Measurements from ENCODE around the gene NHEJ1.

Gene NHEJ1

GRCh38 chr2:219182331-219183150 lies 21.9 kb upstream of the NHEJ1 start:
- no peak for DNase-seq

DNA sequence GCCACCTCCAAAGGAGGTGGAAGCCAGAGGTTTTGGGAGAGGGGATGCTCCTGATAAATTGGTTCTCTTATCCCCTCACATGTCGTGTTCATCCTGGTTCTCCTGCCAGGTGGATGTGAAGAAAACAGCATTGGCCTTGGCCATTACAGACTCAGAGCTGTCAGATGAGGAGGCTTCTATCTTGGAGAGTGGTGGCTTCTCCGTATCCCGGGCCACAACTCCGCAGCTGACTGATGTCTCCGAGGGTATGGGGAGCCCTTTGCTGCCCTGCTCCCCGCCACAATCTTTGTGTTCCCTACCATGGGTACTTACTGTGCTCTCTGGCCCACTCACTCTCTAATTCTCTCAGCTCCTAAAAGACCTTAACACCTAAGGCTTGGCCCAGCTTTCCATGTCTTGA lies 20.9 kb upstream of the NHEJ1 start:
- no peak for DNase-seq

GRCh38 chr2:219180961-219181360 lies 20.3 kb upstream of the NHEJ1 start:
- no peak for DNase-seq

GRCh38 chr2:219179601-219180465 lies 19.2 kb upstream of the NHEJ1 start:
- no peak for DNase-seq

- DNase-seq: peak; percentile 41
Observed at GRCh38 chr2:219178377-219179175, 18.0 kb upstream of the NHEJ1 start.

DNA sequence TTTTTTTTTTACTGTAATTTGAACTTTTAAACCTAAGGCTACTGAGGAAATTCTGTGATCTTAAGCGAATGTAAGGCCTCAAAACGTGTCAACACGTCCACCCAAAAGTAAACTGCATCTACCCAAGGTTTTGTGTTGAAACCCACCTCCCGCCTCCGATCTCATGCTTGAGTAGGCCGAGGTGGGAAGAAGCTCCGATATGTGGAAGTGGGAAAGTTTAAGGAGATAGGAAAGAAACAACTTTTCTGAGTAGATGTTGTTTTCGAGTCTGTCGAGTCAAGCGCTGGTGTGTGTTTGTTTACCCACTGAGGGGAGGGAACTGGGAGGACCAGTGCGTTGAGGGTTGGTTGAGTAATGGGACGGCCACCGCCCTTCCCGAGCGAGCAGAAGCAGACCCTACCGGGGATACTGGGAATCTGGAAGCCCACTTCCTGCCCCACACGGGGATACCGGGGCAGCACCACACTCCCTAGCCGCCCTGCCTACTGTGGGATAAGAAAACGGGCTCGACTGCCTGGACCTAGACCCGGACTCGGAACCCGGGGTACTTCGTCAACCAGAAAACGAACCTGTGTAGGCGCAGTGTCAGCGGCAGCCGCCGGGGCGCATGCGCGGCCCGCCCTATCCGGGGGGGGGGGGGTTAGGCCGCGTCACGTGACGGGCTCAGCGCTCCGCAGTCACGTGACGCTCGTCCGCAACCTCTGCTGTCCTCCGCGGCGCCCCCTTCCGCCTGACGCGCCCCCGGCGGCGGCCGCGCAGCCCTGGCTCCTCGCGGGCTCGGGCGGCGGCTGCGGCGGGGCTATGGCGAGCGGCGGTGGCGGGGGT lies 17.1 kb upstream of the NHEJ1 start, which contains the start of gene RETREG2:
Gene RETREG2, plus strand, starts transcription at position 724 of the 825 bp plus-strand sequence. Its CDS starts 78 bp downstream, at position 802.
- DNase-seq: peak; percentile 75

- peak; percentile 85 for DNase-seq
Observed at GRCh38 chr2:219176818-219177551, 16.4 kb upstream of the NHEJ1 start, which contains the start of gene CNPPD1. Gene CNPPD1, minus strand, starts transcription at chr2:219176925. Its CDS starts 97 bp downstream, at chr2:219176828.

DNA sequence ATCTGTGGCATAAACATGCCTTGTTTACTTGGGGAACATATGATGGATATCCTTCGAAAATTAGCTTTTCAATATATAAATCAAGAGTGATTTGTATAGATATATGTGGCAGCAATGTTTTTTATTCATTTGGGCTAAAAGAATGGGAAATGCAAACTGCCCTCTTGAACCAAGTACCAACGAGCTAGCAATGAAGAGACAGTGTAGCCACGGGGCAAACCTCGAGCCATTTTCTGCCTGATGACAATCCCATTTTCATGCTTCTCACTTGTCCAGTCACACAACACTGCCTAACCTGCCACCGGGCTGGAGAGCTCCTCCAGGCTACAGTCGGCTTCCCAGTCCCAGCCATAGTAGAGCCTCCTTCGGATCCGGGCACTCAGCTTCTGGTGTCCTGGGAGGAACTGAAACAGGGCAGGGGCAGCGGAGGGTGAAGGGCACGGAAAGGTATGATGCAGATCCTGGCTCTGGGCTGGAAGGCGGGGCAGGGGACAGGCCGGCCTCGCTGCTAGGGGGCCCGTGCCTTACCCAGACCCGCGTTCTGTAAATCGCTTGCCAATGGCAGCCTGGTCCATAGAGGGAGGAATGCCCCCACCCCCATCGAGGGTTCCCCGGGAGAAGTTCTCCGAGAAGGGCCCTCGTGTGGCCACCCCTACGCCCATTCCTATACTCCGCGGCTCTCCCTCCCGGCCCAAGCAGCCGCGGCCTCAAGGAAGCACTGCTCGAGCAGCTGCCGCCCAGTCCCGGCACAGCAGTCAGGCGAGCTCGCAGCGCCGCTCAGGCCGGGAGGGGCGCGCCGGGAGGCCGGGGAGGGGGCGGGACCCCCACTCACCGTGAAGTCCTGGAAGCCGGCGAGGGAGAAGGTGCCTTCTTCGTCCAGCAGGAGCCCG lies 15.6 kb upstream of the NHEJ1 start:
- peak; percentile 29 for DNase-seq

- DNase-seq: no peak
Observed at GRCh38 chr2:219175486-219175885, 14.9 kb upstream of the NHEJ1 start.

DNA sequence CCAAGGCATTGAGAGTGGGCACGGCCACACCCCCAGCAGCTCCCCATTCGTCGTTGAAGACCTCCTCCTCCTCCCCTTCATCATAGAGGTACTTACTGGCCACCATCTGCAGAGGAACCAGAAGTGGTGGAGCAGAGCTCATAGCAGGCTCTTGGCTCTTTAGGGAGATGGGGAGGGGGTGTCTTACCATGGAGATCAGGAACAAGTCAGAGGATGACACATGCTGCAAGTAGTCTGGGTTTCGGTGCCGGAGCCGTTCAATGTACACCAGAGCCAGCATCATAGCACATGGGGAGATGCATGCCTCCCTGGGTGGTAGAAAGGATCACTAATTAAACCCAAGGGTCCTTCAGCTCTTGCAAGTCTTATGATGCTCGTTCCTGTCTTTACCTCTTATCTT lies 14.2 kb upstream of the NHEJ1 start:
- no peak for DNase-seq

GRCh38 chr2:219174146-219174545 lies 13.5 kb upstream of the NHEJ1 start:
- DNase-seq: no peak

DNA sequence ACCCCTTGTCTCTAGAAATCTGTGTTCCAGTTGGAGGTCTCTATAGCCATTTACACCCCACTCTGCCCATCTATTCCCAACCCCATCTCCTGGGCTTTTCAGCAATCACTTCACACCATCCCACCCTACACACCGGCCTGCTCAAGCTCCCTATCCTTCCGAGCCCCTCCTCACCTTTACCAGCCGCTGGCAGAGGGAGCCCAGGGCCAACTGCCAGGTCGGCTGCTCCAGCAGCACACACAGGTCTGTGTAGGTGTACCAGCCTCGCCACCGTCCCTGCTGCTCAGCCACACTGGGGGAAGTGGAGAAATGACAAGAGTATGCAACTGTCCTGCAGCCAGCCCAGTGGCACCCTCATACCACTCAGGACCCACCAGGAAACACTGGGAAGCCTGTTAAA lies 12.6 kb upstream of the NHEJ1 start:
- no peak for DNase-seq

DNA sequence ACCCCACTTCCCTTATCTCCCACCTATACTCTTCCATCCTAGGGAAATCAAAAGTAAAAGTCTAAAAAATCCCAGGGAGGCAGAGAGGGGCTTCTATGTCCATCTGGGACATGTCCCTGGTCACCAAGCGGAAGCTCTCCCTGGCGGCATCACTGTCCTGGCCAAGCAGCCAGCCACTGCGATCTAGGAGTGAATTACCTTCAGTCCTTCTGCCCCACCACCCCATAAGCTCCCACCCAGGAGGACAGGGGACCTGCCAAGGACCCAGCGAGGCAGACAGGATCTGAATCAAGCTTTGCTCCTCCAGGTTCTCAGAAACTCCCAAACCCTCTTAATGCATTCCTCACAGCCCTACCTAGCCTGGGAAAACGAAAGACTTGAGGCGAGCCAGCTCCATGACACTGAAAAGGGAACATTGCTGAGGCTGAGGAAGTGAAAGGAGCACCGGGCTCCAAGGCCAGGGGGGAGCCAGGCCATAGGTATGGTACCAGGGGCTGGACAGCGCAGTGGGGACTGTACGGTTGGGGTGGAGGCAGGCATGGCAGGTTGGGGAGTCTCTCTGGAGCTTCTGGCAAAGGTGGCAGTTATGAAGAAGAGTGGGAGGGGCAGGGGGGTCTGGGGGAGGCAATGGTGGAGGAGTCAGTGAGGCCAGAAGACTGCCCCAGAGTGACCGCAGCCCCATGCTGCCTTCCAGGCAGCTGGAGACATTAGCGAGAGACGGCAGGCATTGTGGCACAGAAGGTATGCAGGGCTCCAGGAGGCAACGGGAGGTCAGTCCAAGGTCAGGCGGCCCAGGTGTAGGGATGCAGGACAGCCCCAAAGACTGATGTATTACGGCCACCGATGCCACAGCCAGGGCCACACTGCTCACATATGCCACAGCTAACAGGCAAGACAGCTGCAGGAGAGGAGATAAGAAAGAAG lies 11.9 kb upstream of the NHEJ1 start:
- no peak for DNase-seq

DNA sequence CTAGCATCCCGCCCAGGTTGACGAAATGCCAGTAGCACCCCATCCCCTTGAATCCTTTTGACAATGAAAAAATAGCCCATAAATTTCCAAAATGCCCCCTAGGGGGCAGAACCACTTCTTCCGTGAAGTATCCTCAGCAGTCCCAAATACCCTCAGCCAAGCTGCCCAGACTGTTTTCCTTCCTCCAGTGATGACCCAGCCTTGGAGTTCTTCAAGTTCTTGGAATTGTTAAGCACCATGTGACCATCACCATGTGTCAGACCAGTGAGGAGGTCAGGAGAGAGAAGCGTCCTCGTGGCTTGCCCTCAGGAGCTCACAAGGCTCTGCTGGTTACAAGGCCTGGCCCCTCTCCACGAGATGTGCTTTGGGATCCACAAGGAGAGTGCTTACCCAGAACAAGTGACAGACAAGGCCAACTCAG lies 10.6 kb upstream of the NHEJ1 start:
- DNase-seq: no peak

DNA sequence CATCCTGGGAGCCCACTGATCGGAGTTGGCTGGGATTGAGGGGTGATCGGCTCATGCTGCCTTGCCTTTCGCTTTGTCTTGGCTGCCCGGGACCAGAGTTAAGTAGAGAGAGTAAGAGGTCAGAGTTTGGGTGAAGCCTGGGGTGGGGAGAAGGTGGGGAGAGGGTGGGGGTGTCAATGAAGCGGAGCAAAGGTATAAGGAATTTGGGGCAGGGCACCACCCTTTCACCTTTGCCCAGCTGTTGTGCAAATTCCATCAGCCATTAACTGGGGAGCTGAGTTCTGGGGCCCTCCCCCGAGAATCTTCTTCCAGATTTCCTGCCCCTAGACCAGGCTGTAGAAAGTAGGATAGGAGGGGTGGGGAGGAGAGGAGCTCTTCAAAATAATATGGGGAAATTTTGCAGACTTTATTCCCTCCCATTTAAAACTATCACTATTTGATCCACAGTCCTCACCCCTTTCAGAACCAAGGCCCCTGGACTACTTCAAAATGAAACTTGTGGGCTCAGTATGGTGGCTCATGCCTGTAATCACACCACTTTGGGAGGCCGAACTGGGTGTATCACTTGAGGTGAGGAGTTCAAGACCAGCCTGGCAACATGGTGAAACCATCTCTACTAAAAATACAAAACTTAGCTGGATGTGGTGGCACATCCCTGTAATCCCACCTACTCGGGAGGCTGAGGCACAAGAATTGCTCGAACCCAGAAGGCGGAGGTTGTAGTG lies 9.5 kb upstream of the NHEJ1 start, which contains the start of gene SLC23A3:
Gene SLC23A3, minus strand, starts transcription at position 100 of the 725 bp plus-strand sequence. Its CDS starts 45 bp downstream, at position 55.
- no peak for DNase-seq

GRCh38 chr2:219168932-219169331 lies 8.3 kb upstream of the NHEJ1 start:
- no peak for DNase-seq

GRCh38 chr2:219168526-219168925 lies 7.9 kb upstream of the NHEJ1 start:
- DNase-seq: no peak

- DNase-seq: no peak
Observed at GRCh38 chr2:219167997-219168396, 7.4 kb upstream of the NHEJ1 start.
